HG03565 (cell line): ENCODE data around the gene TOR3A.

Experiments used
- ATAC-seq: cut with Tn5 transposase; IDR thresholded peaks from one replicate; pipeline ENCODE4 v1.9.1; 2021; ENCODE audit warnings: mild to moderate bottlenecking, moderate library complexity; ENCODE audit not compliant: unreplicated experiment

The TOR3A gene

GRCh38 chr1:179142889-179143299 is 61.0 kb downstream of the TOR3A start:
- no peak for ATAC-seq

GRCh38 chr1:179143322-179143721 is 61.5 kb downstream of the TOR3A start:
- ATAC-seq: no peak

DNA sequence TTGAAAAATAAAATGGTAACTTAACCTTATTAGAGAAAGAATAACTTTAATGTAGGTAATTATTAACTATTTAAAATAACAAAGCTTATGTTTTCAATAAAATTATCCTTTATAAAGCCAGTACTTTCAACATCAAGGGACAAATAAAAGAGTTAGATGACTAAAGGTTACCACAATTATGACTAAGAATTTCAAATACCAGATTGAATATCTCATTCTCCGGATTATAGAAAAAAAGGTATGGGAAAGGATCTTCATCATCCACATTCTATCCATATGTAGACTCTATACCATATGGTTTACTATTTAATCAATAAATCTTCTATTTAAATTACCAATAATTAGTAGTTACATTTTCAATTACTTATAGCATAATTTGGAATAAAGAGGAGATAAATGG is 62.8 kb downstream of the TOR3A start:
- no peak for ATAC-seq

DNA sequence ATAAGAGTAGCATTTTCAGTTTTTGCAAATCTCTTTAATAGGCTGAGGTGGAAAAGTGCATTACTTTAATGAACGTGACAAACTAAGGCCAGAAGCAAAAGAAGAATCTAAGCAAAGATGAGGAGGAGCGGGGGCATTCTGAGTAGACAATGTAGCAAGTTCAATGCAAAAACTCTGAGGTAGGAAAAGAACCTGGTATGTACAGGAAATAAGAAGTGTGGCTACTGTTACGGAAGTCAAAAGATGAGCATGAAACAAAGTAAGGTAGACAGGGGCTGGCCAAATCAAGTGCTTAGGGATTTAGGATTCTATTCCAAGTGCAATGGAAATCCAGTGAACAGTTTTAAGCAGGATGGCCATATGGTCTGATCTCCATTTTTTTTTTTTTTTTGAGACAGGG is 63.7 kb downstream of the TOR3A start:
- ATAC-seq: no peak
